Amniotic epithelial cell (primary cell): ENCODE data around the gene MBD2.

ENCODE experiments used
- DNase-seq: peaks from one replicate; pipeline ENCODE4 v3.0.0-alpha.2; 2010; ENCODE audit warnings: low read depth

Gene MBD2

GRCh38 chr18:54193786-54194185, 30.7 kb downstream of the MBD2 start:
- no peak for DNase-seq

GRCh38 chr18:54192900-54193299, 31.6 kb downstream of the MBD2 start:
- no peak for DNase-seq

- no peak for DNase-seq
Observed at GRCh38 chr18:54192415-54192814, 32.1 kb downstream of the MBD2 start.

GRCh38 chr18:54191352-54191751, 33.1 kb downstream of the MBD2 start:
- no peak for DNase-seq

GRCh38 chr18:54187372-54187771, 37.1 kb downstream of the MBD2 start:
- no peak for DNase-seq

- DNase-seq, result no peak
Observed at GRCh38 chr18:54184836-54185235, 39.6 kb downstream of the MBD2 start.

GRCh38 chr18:54183390-54183789, 41.1 kb downstream of the MBD2 start:
- DNase-seq, result no peak

- DNase-seq, result no peak
Observed at GRCh38 chr18:54181856-54182602, 42.4 kb downstream of the MBD2 start.

- no peak for DNase-seq
Observed at GRCh38 chr18:54173980-54174630, 50.4 kb downstream of the MBD2 start.

- no peak for DNase-seq
Observed at GRCh38 chr18:54173250-54173649, 51.2 kb downstream of the MBD2 start.

GRCh38 chr18:54169431-54170403, 54.8 kb downstream of the MBD2 start:
- no peak for DNase-seq

- no peak for DNase-seq
Observed at GRCh38 chr18:54165450-54165849, 59.0 kb downstream of the MBD2 start.

- DNase-seq, result no peak
Observed at GRCh38 chr18:54163453-54163852, 61.0 kb downstream of the MBD2 start.

GRCh38 chr18:54162431-54162830, 62.0 kb downstream of the MBD2 start:
- DNase-seq, result peak; percentile 68

GRCh38 chr18:54161267-54161666, 63.2 kb downstream of the MBD2 start:
- no peak for DNase-seq

- DNase-seq, result no peak
Observed at GRCh38 chr18:54159906-54160305, 64.6 kb downstream of the MBD2 start.

- DNase-seq, result no peak
Observed at GRCh38 chr18:54157646-54158385, 66.7 kb downstream of the MBD2 start.

- no peak for DNase-seq
Observed at GRCh38 chr18:54155412-54155811, 69.1 kb downstream of the MBD2 start.

- no peak for DNase-seq
Observed at GRCh38 chr18:54154231-54154630, 70.2 kb downstream of the MBD2 start.

- no peak for DNase-seq
Observed at GRCh38 chr18:54151376-54151775, 73.1 kb downstream of the MBD2 start.

- DNase-seq, result no peak
Observed at GRCh38 chr18:54150226-54150625, 74.2 kb downstream of the MBD2 start.
